ENCODE data around the gene CRB1.

CRB1 gene

GRCh38 chr1:197496722-197497121 lies 228.7 kb downstream of the CRB1 start:
- Histone ChIP-seq H3K4me3 (ENCODE audit: low read length) (no peak overlapping the region), H3K27ac (ENCODE audit: low read depth, low read length) (no peak overlapping the region), H3K4me2 (ENCODE audit: low read length) (no peak overlapping the region), H3K27me3 (ENCODE audit: control insufficient read depth, low read length) (no peaks in the 10 kb centered on the region), H3K9me2 (replicated peaks; ENCODE audit: control insufficient read depth, low read length) (no peaks in the 10 kb centered on the region), H3K9me3 (ENCODE audit: control insufficient read depth, insufficient read depth, low read length) (no peaks in the 10 kb centered on the region), H3F3A (ENCODE audit: control insufficient read depth, insufficient read depth) (no peaks in the 10 kb centered on the region), H3K36me3 (ENCODE audit: control insufficient read depth, low read length) (no peaks in the 10 kb centered on the region), H3K79me2 (ENCODE audit: control insufficient read depth, low read length) (no peaks in the 10 kb centered on the region), H3K4me1 (ENCODE audit: control insufficient read depth, low read length) (no peaks in the 10 kb centered on the region), H4K20me1 (ENCODE audit: control insufficient read depth, insufficient read depth, low read depth, low read length) (no peaks in the 10 kb centered on the region)
- TF ChIP-seq EZH2phosphoT487 (IDR thresholded peaks at IDR 0.05; ENCODE audit: borderline replicate concordance, low read length) (no peak), CTCF (IDR thresholded peaks at IDR 0.05; ENCODE audit: low read depth, low read length, poor library complexity, severe bottlenecking) (no peak)

- H3F3A ChIP-seq (ENCODE audit: control insufficient read depth, insufficient read depth): no peaks in the 10 kb centered on the region
- H4K20me1 ChIP-seq (ENCODE audit: control insufficient read depth, insufficient read depth, low read depth, low read length): no peaks in the 10 kb centered on the region
- no peaks in the 10 kb centered on the region for H3K9me2 ChIP-seq (replicated peaks; ENCODE audit: control insufficient read depth, low read length)
Observed at GRCh38 chr1:197510691-197511378, 242.8 kb downstream of the CRB1 start.

GRCh38 chr1:197515421-197515820 lies 247.4 kb downstream of the CRB1 start:
- Histone ChIP-seq H3K4me1 (ENCODE audit: control insufficient read depth, low read length) (no peaks in the 10 kb centered on the region), H3K9me3 (ENCODE audit: control insufficient read depth, insufficient read depth, low read length) (no peaks in the 10 kb centered on the region), H3K4me3 (ENCODE audit: low read length) (no peak overlapping the region)

More at GRCh38 chr1:197510691-197511378, 242.8 kb downstream of the CRB1 start:
- H3K4me3 ChIP-seq (ENCODE audit: low read length): no peak overlapping the region
- H3K79me2 ChIP-seq (ENCODE audit: control insufficient read depth, low read length): no peaks in the 10 kb centered on the region
- H3K27ac ChIP-seq (ENCODE audit: low read depth, low read length): no peak overlapping the region
- H3K36me3 ChIP-seq (ENCODE audit: control insufficient read depth, low read length): peaks cover 4% of the 10 kb centered on the region; the same call in 1 of the 2 replicates
- no peak overlapping the region for H3K4me2 ChIP-seq (ENCODE audit: low read length)
- H3K9me3 ChIP-seq (ENCODE audit: control insufficient read depth, insufficient read depth, low read length): no peaks in the 10 kb centered on the region
- no peaks in the 10 kb centered on the region for H3K27me3 ChIP-seq (ENCODE audit: control insufficient read depth, low read length)
- H3K4me1 ChIP-seq (ENCODE audit: control insufficient read depth, low read length): no peaks in the 10 kb centered on the region
- TF ChIP-seq EZH2phosphoT487 (IDR thresholded peaks at IDR 0.05; ENCODE audit: borderline replicate concordance, low read length): no peak
- TF ChIP-seq CTCF (IDR thresholded peaks at IDR 0.05; ENCODE audit: low read depth, low read length, poor library complexity, severe bottlenecking): no peak

More at GRCh38 chr1:197515421-197515820, 247.4 kb downstream of the CRB1 start:
- Histone ChIP-seq H3K27me3 (ENCODE audit: control insufficient read depth, low read length) (no peaks in the 10 kb centered on the region), H3K36me3 (ENCODE audit: control insufficient read depth, low read length) (peaks cover 2% of the 10 kb centered on the region; the same call in 1 of the 2 replicates), H3K9me2 (replicated peaks; ENCODE audit: control insufficient read depth, low read length) (no peaks in the 10 kb centered on the region), H3F3A (ENCODE audit: control insufficient read depth, insufficient read depth) (no peaks in the 10 kb centered on the region), H4K20me1 (ENCODE audit: control insufficient read depth, insufficient read depth, low read depth, low read length) (no peaks in the 10 kb centered on the region; the same call in 1 of the 2 replicates), H3K79me2 (ENCODE audit: control insufficient read depth, low read length) (no peaks in the 10 kb centered on the region), H3K4me2 (ENCODE audit: low read length) (no peak overlapping the region), H3K27ac (ENCODE audit: low read depth, low read length) (no peak overlapping the region)
- no peak for TF ChIP-seq CTCF (IDR thresholded peaks at IDR 0.05; ENCODE audit: low read depth, low read length, poor library complexity, severe bottlenecking)
- TF ChIP-seq EZH2phosphoT487 (IDR thresholded peaks at IDR 0.05; ENCODE audit: borderline replicate concordance, low read length): no peak

All from DOHH2 (cell line).